GM12892 (cell line): Measurements from ENCODE around the gene YY1.

ENCODE experiments used
- POLR2A ChIP-seq: IDR thresholded peaks from 2 replicates; pipeline ENCODE4 v1.6.1; 2011; ENCODE audit warnings: low read depth, low read length, control low read depth
- POLR2AphosphoS5 ChIP-seq: IDR thresholded peaks from 2 replicates; pipeline ENCODE4 v1.6.1; 2011; ENCODE audit warnings: low read depth, low read length, control low read depth
- TAF1 ChIP-seq: IDR thresholded peaks from 2 replicates; pipeline ENCODE4 v1.6.1; 2011; ENCODE audit warnings: low read depth, mild to moderate bottlenecking, control low read depth, low read length, borderline replicate concordance

DNA sequence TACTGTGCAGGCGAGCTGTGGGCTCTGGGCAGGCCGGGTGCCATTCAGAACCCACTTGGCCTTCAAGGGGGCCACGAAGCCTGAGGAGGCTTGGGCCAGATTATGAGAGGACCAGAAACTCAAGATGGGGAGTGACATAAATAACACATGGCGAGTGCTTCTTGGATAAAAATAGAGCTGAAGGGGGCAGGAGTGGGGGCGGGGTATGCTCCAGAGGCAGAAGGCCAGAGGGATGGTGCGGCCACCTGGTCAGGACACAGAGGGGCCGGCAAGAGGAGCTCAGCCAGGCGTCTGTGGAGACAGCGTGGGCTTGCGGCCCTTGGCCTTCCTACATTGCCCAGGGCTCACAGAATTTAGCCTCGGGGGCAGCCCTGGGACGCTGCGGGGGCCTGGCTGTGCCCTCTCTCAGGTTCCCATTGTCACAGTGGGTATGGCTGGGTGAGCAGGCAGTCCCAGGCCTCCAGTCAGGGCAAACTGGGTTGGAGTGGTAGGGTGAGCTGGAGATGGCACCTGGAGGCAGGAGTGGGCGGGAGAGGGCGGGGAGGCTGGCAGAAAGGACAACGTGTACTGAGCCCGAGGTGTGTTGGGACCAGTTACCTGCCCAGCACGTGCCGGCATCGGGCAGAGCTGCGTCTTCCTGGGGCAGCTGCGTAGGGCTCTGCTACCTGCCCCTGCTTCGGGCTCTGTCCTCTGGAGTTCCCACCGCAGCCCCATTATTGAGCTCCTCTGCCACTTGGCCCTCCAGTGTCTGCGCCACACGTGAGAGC, 74.7 kb downstream of the YY1 start:
- TF ChIP-seq POLR2A = no peak
- TF ChIP-seq POLR2AphosphoS5 = no peak
- no peak for TF ChIP-seq TAF1
